Stimulated activated CD8-positive, alpha-beta memory T cell treated with anti-CD3 and anti-CD28 coated beads, Interleukin-15, amount 100 ng/mL, for 1 hour (primary cell): Measurements from ENCODE around the gene MFAP5.
"Not testable (repeated sequence)": the region's sequence is repeated elsewhere in the genome, so short reads cannot be mapped to it uniquely, and the experiment has no call there.

Experiments
- DNase-seq: peaks from one replicate; pipeline ENCODE4 v3.0.0-alpha.2; 2020; ENCODE audit warnings: low read depth

The MFAP5 gene

GRCh38 chr12:8629486-8630033 is 33.1 kb downstream of the MFAP5 start:
- no peak for DNase-seq

DNA sequence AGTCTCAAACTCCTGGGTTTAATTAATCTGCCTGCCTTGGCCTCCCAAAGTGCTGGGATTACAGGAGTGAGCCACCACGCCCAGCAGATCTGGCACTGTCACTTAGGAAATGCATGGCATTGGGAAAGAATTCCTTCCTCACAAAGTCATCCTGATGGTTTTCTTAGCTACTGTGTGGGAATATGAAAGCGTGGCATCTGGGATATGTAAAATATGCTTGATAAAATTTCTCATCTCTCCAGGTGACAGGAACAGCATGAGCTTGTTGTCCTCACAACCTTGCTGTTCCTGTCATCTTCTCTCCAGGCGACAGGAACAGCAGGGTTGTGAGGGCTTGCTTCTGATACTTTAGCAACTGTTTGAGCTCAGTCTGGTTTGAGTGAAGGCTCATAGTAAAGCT is 33.9 kb downstream of the MFAP5 start:
- no peak for DNase-seq

- not testable (repeated sequence) for DNase-seq
Observed at GRCh38 chr12:8624750-8625149, 37.9 kb downstream of the MFAP5 start.

GRCh38 chr12:8622646-8623045 is 40.0 kb downstream of the MFAP5 start:
- DNase-seq = no peak

DNA sequence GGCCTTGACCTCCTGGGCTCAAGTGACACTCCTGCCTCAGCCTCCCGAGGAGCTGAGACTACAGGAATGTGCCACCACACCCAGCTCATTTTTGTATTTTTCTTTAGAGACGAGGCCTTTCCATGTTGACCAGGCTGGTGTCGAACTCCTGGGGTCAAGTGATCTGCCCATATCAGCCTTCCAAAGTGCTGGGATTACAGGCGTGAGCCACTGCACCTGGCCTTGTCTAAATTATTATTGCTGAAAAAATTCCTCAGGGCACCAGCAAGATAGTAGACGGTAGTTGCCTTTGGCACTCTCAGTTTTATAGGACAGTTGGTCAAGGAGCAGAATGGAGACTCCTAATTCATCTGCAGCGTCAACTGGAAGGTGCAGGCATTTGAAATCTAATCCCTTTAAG is 47.4 kb downstream of the MFAP5 start:
- no peak for DNase-seq

DNA sequence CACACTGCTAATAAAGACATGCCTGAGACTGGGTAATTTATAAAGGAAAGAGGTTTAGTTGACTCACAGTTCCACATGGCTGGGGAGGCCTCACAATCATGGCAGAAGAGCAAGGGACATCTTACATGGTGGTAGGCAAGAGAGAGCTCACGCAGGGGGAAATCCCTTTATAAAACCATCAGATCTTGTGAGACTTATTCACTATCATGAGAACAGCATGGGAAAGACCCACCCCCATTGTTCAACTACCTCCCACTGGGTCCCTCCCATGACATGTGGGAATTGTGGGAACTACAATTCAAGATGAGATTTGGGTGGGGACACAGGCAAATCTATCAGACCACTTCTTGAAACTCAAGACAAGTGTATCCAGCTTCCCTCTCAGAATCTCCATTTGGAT is 48.7 kb downstream of the MFAP5 start:
- DNase-seq = not testable (repeated sequence)

- DNase-seq = no peak
Observed at GRCh38 chr12:8612629-8613028, 50.0 kb downstream of the MFAP5 start, which contains the start of gene AICDA. Gene AICDA (minus strand): TSS chr12:8612859. CDS start chr12:8612767, 92 bp downstream.

DNA sequence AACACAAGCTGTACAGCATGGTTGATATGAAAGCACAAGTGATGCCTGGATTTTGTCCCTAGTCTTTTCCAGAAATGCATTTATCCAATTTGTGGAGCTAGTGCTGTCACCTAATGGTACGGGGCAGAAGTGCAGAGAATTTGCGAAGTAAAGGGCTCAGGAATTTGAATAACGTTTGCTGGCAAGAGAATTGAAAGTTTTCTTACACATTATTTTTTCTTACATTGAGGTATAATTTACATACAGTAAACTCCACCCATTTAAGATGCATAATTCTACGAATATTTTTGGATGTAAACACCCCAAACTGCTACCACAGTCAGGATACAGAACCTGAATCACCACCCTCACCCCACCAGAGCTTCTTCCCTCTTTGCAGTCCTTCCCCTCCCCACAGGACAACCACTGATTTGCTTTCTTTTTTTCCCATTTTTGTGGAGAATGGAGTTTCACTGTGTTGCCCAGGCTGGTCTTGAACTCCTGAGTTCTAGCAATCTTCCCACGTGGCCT is 53.5 kb downstream of the MFAP5 start:
- DNase-seq = no peak

GRCh38 chr12:8606890-8607289 is 55.7 kb downstream of the MFAP5 start:
- no peak for DNase-seq

GRCh38 chr12:8605057-8605456 is 57.6 kb downstream of the MFAP5 start:
- DNase-seq = no peak

- DNase-seq = no peak
Observed at GRCh38 chr12:8603856-8604255, 58.8 kb downstream of the MFAP5 start.

GRCh38 chr12:8603286-8603685 is 59.3 kb downstream of the MFAP5 start:
- no peak for DNase-seq

- DNase-seq = no peak
Observed at GRCh38 chr12:8596561-8596960, 66.1 kb downstream of the MFAP5 start.
